ENCODE results near the gene PUDP.
"Not testable (repeated sequence)": the region's sequence is repeated elsewhere in the genome, so short reads cannot be mapped to it uniquely, and the experiment has no call there.

The PUDP gene

DNA sequence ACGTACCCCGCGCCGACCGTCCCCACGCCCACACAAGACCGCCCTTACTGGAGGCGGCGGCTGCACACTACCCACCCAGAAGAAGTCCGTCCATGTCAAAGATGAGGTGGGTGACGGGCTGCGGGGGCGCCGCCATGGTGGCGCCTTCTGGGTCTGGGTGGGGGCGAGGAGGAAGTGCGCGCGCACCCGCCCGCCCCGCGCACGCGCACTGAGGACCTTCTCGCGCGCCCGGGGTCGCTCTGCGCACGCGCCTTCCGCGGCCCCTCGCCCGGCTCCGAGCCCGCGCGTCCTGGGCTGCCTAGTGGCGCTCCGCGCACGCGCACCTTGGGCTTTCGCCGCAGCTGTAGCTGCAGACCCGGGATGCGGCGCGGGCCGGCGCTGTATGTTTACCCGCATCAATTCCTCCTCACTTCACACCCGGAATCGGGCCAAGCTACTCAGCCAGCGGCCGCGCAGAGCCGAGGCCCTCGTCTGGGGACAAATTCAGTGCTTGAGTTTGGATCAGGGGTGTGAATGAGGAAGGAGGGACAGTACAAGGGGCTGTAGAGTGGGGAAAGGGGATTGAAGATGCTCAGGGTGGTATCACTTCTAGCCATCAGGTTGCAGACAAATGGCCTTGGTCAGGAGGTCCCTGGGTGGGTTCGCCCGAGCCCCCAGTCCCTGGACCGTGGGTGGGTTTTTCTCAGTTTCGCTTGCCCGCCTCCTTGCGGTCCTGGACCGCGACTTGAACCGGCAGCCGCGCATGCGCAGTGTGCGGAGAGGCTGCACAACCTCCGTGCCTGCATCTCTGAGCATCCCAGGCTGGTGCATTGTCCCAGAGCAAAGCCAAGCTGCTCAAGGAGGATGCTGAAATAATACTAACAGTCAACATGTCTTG, at the start of gene PUDP:
TSS of gene PUDP (minus strand) at position 176 of the 877 bp plus-strand sequence. CDS start at position 136, 40 bp downstream.
- peak; percentile 72 to 81 for DNase-seq

DNA sequence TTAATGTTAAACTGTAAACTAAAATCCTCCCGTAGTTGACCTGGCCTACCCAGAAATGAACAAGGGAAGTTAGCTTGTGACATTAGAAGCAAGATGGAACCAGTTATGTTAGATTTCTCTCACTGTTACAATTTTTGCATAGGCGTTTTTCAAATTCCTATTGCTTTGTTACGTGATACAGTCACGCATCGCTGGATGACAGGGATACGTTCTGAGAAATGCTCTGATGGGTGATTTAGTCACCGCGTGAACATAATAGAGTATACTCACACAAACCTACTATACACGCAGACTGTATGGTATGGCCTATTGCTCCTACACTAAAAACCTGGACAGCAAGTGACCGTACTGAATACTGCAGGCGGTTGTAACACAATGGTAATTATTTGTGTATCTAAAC, 46.7 kb upstream of the PUDP start:
- DNase-seq, result no peak

DNA sequence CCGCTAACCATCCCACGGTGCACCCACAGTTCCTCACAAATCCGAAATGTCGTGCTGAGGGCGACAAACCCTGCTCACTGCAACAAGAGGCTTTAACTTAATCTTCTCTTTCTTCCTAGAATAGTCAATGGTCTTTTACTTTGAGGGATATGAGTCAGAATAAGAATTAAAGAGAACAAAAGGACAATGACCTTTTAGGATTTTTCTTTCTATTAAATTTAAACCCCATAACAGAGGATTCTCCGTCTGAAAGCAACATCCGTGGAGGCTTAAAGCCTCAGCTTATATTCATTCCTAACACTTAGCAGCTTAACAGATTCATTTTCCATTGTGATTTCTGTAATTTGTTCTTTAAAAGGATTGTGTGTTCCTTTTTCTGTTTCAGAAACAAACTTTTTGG, 44.9 kb upstream of the PUDP start:
- DNase-seq, result no peak

DNA sequence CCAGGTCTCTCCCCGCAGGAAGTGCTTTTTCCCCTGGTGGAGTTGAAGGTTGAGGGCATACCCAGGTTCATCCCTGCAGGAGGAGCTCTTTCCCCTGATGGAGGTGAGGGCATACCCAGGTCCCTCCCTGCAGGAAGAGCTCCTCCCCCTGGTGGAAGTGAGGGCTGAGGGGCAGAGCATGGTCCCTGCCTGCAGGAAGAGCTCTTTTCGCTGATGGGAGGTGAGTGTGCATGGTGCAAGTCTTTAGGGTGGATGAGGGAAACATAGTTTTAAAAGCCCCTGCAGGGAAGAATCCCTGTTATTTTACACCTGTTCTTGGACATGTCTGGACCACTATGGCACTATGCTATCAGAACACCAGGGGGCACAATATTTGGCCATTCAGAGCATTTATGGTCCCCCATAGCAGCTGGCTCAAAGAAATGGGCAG, 43.7 kb upstream of the PUDP start:
- DNase-seq, result no peak

DNA sequence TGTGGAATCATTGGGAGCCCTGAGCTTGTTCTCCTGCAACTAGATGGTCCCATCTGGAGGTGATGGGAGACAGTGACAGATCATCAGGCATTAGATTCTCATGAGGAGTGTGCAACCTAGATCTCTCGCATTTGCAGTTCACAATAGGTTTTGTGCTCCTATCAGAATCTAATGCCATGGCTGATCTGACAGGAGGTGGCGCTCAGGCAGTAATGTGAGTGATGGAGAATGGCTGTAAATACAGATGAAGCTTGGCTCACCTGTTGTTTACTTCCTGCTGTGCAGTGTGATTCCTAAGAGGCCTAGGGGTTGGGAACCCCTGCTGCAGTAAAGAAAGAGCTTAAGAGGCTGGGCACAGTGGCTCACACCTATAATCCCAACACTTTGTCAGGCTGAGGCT, 42.2 kb upstream of the PUDP start:
- DNase-seq, result no peak

DNA sequence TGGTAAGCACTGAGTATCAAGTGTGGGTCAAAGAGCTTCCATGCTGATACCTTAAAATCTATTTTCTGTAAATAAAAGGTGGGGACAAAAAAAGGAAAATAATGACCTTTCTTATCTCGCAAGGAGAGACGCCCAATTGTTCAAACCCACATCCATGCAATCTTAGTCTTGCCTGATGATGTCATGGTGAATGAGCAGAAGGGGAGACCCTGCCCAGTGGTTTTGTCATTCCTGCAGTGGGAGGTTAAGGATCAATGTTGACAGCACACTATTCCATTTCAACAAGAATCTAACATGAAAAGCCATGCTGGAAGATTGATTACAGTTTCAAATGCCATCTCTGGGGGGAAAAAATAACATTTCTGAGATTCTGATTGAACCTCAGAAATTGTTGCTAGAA, 40.7 kb upstream of the PUDP start:
- DNase-seq, result no peak

DNA sequence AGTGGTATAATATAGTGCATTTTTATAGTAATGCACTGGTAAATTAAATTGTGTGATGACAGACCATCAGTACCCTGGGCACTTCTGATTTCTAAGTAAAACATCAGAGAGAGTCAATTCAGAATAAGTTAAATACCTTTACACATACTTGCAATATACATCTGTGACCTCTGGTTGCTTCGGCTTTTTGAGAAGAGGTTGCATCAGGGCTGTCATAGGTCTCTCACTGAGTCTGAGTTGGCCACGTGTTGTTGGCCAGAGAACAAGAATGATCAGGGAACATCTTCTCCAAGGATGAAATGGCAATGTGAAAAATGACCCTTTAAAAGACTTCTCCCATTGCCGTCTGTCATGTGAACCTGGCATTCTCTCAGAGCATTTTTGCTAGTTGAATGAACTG, 36.9 kb upstream of the PUDP start:
- no peak for DNase-seq

DNA sequence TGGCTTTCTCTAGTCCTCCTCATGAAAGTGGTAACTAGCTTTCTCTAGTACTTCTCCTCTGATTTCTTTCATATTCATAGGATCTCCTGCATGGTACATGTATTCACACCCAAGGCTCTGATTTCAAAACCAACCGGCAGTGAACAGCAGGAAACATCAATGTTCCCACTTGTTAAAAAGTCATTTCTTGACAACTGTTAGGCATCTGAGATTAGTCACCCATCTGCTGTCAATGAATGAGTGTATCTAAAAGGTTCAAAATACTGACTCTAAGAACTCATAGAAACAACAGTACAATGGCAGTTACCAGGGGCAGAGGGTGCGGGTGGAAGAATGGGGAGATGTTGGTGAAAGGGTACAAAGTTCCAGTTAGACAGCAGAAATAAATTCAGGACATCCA, 31.5 kb upstream of the PUDP start:
- DNase-seq, result no peak

DNA sequence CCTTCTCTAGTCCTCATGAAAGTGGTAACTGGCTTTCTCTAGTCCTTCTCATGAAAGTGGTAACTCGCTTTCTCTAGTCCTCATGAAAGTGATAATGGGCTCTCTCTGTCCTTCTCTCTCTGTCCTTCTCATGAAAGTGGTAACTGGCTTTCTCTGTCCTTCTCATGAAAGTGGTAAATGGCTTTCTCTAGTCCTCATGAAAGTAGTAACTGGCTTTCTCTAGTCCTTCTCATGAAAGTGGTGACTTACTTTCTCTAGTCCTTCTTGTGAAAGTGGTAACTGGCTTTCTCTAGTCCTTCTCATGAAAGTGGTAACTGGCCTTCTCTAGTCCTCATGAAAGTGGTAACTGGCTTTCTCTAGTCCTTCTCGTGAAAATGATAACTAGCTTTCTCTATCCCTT, 30.9 kb upstream of the PUDP start:
- DNase-seq, result not testable (repeated sequence)

DNA sequence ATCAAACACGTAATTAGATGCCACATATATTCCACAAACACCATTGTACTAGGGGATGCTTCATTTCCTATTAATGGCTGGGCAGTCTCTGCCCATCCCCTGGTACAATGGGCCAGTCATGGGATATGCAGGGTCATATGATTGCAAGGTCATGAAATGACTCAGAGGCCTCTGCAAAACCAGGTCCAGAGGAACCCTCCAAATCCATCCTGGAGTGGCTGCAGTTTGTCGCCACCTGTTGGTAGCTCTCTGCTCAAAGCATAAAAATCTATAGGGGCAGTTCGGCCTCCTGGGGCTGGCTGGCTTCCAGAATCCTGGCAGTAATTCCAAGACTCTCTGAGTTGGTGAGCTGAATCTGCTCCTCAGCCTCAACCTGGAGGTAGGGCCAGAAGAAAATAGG, 22.9 kb upstream of the PUDP start:
- DNase-seq, result no peak

DNA sequence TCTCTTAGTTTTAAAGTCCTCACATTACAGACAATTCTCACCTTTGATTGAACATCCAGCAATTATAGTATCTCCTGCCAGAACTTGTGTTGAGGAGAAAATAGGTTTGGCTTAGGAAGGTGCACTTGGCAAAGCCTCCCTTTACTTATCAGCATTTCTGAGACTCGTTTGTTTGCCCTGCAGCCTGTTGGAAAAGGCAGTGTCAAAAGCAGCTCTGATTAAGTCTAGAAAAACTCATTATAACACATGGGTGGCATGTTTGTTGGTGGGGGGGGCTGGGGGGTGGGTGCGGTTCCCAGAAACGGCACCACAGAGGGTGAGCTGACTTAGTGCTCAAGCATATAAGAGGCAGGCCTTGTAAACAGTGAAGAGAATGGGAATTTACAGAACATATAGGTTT, 21.7 kb upstream of the PUDP start:
- no peak for DNase-seq

DNA sequence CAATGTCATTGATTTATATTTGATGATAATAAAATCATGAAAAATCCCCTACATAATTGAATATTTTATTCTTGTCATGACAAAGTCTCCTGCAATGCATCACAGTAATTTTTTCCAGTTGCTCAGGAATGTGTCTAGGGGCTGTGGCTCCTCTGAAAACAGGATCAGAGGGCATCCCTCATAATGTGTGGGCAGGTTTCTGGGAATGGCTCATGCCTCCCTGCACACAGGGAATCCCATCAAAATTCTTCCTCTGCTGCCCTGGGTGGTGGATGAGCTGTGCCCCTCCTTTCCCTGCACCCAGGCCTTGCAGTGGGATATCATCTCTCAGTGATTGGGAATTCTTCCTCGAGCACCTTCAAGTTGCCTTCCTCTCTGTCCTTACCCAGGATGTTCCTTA, 20.4 kb upstream of the PUDP start:
- no peak for DNase-seq

DNA sequence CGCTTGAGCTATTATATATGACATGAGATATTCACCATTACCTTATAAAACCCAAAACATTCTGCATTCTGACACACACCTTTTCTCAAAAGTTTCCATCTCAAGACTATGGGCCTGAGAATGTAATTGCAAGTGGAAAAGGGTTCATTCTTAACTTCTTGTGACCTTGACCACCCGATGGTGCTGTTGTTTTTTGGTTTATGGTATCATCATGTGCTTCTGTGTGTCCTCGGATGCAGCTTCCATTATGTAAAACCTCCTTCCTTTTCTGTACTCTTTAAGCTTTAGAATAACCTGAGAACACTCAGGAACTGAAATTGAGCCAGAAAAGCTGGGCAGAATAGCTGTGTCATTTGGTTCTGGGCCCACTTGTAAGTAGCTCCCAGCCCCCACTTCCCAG, 16.2 kb upstream of the PUDP start:
- no peak for DNase-seq

DNA sequence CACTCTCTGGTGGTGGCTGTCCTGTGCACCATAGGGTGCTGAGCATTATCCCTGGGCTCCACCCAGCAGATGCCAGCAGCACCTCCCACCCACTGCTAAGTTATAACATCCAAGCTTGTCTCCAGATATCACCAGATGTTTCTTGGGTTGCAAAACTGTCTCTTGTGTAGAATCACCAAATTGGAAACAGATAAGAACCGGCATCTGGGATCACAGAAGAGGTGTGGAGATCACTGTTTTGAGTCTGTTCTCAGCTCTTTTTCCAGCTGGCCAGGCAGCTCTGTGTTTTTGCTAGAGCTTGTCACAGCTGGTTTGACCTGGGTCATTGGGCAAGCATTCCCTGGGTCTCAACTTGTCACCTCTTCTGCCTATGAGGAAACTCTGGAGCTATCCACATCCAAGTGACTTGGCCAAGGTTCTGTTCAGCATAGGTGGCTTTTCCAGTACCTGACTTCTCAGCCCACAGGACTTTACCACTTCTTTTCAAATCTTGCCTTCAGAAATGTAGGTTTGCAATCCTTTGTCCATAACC, 15.3 kb upstream of the PUDP start:
- no peak for DNase-seq

DNA sequence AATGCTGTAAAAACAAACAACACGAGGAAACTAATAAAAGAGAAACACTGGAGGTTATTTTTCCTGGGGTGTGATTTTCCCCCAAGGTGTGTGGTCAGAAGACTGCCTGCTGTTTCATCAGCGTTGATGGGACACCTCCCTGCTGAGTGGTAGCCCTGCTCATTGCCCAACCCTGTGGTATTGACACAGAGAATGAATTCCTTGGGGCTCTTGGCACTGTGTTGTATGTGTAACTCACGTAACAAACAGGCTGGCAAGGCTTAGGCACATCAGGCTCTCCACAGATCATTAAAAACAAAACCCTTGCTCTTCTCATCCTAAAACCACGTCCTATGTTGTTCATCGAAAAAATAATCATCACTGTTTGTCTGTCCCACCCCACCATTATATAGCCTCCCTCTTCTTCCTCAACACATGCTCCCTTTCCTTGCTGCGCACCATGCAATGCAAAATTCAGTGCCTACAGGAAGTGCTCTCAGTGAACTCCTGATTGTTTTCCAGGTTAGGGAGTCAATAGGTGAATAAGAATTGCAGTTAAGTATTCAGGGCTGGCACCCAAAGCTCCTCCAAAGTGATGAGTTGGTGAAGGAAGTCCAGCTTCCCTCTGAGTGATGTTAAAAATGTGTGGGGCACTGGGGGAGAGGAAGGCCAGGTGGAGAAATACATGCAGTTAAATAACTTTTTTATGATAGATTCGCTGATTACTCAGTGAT, 11.4 kb upstream of the PUDP start:
- DNase-seq, result no peak

DNA sequence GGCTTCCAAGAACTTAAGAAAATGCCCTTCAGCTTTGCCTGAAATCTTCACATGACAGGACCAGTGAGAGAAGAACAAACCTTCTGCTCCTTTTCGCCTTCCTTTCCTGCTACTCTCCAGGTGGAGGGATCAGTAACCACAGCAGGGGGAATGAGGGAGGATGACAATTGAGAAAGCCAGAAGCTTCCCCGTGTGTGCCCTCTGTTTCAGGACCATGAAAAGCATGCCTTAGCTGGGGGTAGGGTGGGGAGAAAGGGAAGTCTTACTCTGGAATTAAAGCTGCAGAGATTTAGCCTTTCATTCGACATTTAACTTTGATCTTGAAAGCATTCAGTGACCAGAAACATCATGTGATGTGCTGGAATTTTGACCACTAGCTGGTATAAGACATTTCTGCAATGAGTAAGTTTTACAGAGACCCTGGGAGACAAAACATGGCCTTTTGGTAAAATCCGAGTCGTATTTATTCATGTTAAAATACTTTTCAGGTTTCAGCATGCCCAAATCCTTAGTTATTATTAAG, 10.6 kb upstream of the PUDP start:
- no peak for DNase-seq

DNA sequence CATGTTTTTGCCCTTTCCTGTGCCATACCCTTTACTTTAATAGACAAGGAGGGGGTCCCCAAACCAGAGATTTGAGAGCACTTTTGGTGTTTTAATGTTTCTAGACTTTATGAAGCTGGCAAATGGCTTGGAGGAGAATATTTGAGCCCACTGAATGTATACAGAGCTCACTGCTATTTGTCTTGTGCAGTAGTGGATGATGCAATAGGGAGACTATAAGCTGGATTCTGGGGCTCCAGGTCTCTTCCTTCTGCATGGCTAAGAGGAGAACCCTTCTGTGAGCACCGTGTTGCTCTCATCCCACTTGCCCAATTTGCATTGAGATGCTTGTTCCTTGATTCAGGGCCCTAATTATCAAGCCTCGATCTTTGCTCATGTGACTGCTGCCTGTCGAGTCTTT, 8.9 kb upstream of the PUDP start:
- DNase-seq, result no peak

DNA sequence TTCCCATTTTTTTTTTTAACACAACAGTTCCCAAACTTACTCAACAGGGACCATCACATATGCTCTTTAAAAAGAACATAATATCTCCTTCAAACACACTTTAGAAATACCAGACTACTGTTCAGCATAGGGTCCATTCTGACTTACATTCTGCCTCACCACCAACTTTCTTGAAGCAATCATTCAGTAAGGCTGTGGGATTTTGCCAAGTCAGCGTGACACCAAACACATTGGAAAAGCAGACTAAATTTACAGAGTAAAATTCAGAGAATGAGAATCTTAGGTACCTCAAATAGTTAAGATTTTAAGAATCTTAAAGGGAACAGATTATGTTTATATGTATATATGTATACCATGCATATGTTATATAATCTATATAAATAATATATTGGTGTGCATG, 7.2 kb upstream of the PUDP start:
- DNase-seq, result no peak

DNA sequence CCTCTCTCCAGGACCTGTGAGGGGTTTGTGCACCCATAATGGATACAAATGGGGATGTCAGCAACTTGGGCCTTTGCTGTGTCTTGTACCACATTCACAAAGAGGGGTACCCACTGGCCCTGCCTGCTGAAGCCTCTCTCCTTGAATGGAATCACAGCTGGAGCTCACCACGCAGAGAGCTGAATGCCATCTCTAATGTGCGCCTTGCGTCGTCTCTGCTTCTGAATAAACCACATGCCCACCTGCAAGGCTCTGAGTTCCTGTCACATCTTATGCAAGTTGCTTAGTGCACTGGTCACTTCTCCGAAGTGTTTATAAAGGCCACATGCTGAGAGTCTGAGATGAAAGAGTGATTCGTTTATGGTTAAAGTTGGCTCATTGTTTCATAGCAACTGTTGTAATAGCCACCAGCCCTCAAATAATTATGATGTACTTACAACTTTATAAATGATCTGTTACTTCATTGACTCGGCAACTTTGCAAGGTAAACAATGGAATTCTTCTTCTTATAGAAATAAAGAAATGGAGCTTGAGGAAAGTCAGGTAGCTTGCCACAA, 6.2 kb upstream of the PUDP start:
- no peak for DNase-seq

DNA sequence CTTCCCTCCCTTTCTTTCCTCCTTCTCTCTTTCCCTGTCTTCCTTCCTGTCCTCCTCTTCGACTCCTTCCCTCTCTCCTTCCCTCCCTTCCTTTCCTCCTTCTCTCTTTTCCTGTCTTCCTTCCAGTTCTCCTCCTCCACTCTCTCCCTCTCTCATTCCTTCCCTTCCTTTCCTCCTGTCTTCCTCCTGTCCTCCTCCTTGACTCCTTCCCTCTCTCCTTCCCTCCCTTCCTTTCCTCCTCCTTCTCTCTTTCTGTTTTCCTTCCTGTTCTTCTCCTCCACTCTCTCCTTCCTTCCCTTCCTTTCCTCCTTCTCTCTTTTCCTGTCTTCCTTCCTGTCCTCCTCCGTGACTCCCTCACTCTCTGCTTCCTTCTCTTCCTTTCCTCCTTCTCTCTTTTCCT, 5.3 kb upstream of the PUDP start:
- no peak for DNase-seq

DNA sequence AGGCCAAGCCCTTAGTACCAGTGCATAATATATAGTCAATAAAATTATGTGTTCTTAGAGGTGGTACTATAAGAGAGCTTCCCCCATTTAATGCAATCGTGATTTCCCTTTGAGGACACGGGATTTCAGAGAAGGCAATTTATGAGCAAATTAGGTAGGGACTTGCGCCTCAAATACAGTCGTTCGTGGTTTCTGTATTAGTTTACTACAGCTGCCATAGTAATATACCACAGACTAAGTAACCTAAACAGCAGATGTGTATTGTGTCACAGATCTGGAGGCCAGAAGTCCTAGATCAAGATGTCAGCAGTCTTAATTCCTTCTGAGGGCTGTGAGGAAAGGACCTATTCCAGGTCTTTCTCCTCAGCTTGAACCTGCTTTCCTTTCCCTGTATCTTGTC, 1.5 kb upstream of the PUDP start:
- no peak for DNase-seq

DNA sequence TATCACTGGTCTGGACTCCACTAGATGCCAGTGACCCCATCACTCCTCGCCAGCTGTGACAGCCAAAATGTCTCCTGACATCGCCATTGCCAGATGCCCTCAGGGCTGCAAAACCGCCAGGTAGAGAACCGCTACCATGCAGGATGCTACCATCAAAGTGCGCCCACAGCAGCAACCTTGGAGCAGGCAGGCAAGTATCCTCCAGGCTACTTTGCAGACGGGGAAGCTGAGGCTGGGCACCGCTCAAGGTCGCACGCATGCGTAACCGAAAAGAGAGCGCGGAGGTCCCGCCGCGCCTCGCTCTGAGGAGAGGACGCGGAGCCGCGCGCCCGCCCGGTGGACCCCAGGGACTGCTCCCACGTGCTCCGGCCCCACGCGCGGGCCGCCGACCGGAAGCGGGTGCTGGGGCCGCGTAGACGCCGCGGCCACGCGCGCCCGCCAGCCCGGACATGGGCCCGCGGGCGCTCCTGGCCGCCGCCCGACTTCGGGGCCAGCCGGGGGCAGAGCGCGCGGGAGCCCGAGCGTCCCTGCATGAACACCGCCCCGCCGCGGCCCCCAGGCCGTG, 458 bp downstream of the PUDP start, which contains the start of gene STS:
TSS of gene STS (plus strand) at position 300 of the 565 bp plus-strand sequence. CDS start 105,488 bp downstream, outside the sequence.
- peak; percentile 3 to 37 for DNase-seq

Measured in NCI-H1930 (cell line).